Measurements from ENCODE around the gene MRGPRX4.
"Not testable (repeated sequence)": the region's sequence is repeated elsewhere in the genome, so short reads cannot be mapped to it uniquely, and the experiment has no call there.

DNA sequence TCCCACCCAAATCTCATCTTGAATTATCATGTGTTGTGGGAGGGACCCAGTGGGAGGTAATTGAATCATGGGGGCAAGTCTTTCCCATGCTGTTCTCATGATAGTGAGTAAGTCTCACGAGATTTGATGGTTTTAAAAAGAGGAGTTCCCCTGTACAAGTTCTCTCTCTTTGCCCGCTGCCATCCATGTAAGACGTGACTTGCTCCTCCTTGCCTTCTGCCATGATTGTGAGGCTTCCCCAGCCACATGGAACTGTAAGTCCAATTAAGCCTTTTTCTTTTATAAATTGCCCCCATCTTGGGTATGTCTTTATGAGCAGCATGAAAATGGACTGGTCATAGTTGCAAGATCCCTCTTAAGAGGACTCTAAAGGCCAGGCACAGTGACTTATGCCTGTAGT, 25.1 kb downstream of the MRGPRX4 start:
- TF ChIP-seq, protein P1, sequence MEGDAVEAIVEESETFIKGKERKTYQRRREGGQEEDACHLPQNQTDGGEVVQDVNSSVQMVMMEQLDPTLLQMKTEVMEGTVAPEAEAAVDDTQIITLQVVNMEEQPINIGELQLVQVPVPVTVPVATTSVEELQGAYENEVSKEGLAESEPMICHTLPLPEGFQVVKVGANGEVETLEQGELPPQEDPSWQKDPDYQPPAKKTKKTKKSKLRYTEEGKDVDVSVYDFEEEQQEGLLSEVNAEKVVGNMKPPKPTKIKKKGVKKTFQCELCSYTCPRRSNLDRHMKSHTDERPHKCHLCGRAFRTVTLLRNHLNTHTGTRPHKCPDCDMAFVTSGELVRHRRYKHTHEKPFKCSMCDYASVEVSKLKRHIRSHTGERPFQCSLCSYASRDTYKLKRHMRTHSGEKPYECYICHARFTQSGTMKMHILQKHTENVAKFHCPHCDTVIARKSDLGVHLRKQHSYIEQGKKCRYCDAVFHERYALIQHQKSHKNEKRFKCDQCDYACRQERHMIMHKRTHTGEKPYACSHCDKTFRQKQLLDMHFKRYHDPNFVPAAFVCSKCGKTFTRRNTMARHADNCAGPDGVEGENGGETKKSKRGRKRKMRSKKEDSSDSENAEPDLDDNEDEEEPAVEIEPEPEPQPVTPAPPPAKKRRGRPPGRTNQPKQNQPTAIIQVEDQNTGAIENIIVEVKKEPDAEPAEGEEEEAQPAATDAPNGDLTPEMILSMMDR (conservative IDR thresholded peaks at IDR 0.05; ENCODE audit: low read depth, low read length) = not testable (repeated sequence)
- not testable (repeated sequence) for TF ChIP-seq EZH2 (IDR thresholded peaks at IDR 0.05; ENCODE audit: borderline replicate concordance, low read depth, low read length, poor library complexity, severe bottlenecking)
